HEK293 (cell line): Measurements from ENCODE around the gene ARID4A.

Source experiments
- GLIS2 ChIP-seq: fragments of 450-650 bp; formaldehyde crosslinking; IDR thresholded peaks from 2 replicates; pipeline ENCODE4 v1.5.1; 2016; ENCODE audit warnings: missing biosample characterization, missing genetic modification characterization
- KLF16 ChIP-seq: fragments of 450-650 bp; formaldehyde crosslinking; IDR thresholded peaks from 2 replicates; pipeline ENCODE4 v1.5.1; 2017; ENCODE audit warnings: missing biosample characterization, missing genetic modification characterization
- KLF8 ChIP-seq: fragments of 450-650 bp; formaldehyde crosslinking; IDR thresholded peaks from 2 replicates; pipeline ENCODE4 v1.5.1; 2016; ENCODE audit warnings: missing biosample characterization, missing genetic modification characterization
- MZF1 ChIP-seq: fragments of 450-650 bp; formaldehyde crosslinking; IDR thresholded peaks from 2 replicates; pipeline ENCODE4 v1.5.1; 2017; ENCODE audit warnings: missing biosample characterization, missing genetic modification characterization, borderline replicate concordance
- PBX3 ChIP-seq: sonication (generic); formaldehyde crosslinking; IDR thresholded peaks from 2 replicates; pipeline ENCODE4 v1.8.1; 2022; ENCODE audit warnings: mild to moderate bottlenecking, moderate library complexity, missing genetic modification reagents
- PRDM10 ChIP-seq: fragments of 450-650 bp; formaldehyde crosslinking; IDR thresholded peaks from 2 replicates; pipeline ENCODE4 v1.5.1; 2016; ENCODE audit warnings: missing biosample characterization, missing genetic modification characterization
- REST ChIP-seq: fragments of 450-650 bp; formaldehyde crosslinking; IDR thresholded peaks from 2 replicates; pipeline ENCODE4 v1.5.1; 2016; ENCODE audit warnings: missing biosample characterization, missing genetic modification characterization
- YY1 ChIP-seq: fragments of 450-650 bp; formaldehyde crosslinking; IDR thresholded peaks from 2 replicates; pipeline ENCODE4 v1.5.1; 2018; ENCODE audit warnings: missing biosample characterization, missing genetic modification characterization
- ZBTB11 ChIP-seq: fragments of 450-650 bp; formaldehyde crosslinking; conservative IDR thresholded peaks from 2 replicates; pipeline ENCODE4 v1.5.1; 2016; ENCODE audit warnings: low read depth, missing biosample characterization, missing genetic modification characterization
- ZBTB20 ChIP-seq: fragments of 450-650 bp; formaldehyde crosslinking; IDR thresholded peaks from 2 replicates; pipeline ENCODE4 v1.5.1; 2016; ENCODE audit warnings: missing biosample characterization, missing genetic modification characterization
- ZFHX2 ChIP-seq: fragments of 450-650 bp; formaldehyde crosslinking; conservative IDR thresholded peaks from 2 replicates; pipeline ENCODE4 v1.5.1; 2016; ENCODE audit warnings: missing biosample characterization, missing genetic modification characterization
- ZFP41 ChIP-seq: fragments of 450-650 bp; formaldehyde crosslinking; IDR thresholded peaks from 2 replicates; pipeline ENCODE4 v1.5.1; 2016; ENCODE audit warnings: missing biosample characterization, missing genetic modification characterization, borderline replicate concordance
- ZNF112 ChIP-seq: fragments of 450-650 bp; formaldehyde crosslinking; IDR thresholded peaks from 2 replicates; pipeline ENCODE4 v1.5.0; 2017; ENCODE audit warnings: missing biosample characterization, missing genetic modification characterization
- ZNF362 ChIP-seq: fragments of 450-650 bp; formaldehyde crosslinking; IDR thresholded peaks from 2 replicates; pipeline ENCODE4 v1.5.1; 2016; ENCODE audit warnings: missing biosample characterization, missing genetic modification characterization
- ZNF398 ChIP-seq: fragments of 450-650 bp; formaldehyde crosslinking; IDR thresholded peaks from 2 replicates; pipeline ENCODE4 v1.5.1; 2017; ENCODE audit warnings: missing biosample characterization, missing genetic modification characterization
- ZNF513 ChIP-seq: fragments of 450-650 bp; IDR thresholded peaks from 2 replicates; pipeline ENCODE4 v1.5.1; 2018; ENCODE audit warnings: missing biosample characterization, missing genetic modification characterization
- ZNF629 ChIP-seq: fragments of 450-650 bp; formaldehyde crosslinking; IDR thresholded peaks from 2 replicates; pipeline ENCODE4 v1.5.1; 2017; ENCODE audit warnings: missing biosample characterization, missing genetic modification characterization
- ZNF670 ChIP-seq: fragments of 450-650 bp; formaldehyde crosslinking; IDR thresholded peaks from 2 replicates; pipeline ENCODE4 v1.5.1; 2016; ENCODE audit warnings: missing biosample characterization, missing genetic modification characterization, low read depth
- ZSCAN30 ChIP-seq: fragments of 450-650 bp; IDR thresholded peaks from 2 replicates; pipeline ENCODE4 v1.5.1; 2018; ENCODE audit warnings: missing biosample characterization, mild to moderate bottlenecking, missing genetic modification characterization, moderate library complexity
- ZXDB ChIP-seq: fragments of 450-650 bp; formaldehyde crosslinking; IDR thresholded peaks from 2 replicates; pipeline ENCODE4 v1.5.1; 2016; ENCODE audit warnings: missing biosample characterization, missing genetic modification characterization

The ARID4A gene

GRCh38 chr14:58297762-58298476 lies 436 bp upstream of the ARID4A start (continued):
- TF ChIP-seq KLF8 (tag by site-specific recombination) (peak; percentile 74; the same call in 1 of the 2 replicates), ZNF398 (tag by site-specific recombination) (peak; percentile 85), PBX3 (CRISPR knock-in tag) (no peak), ZNF112 (tag by site-specific recombination) (no peak), MZF1 (tag by site-specific recombination) (0 out of 2 replicates have a peak, but pooled peaks have one; percentile 47), ZFP41 (tag by site-specific recombination) (no peak), ZNF362 (tag by site-specific recombination) (no peak), ZBTB11 (tag by site-specific recombination) (peak; percentile 77; the same call in 1 of the 2 replicates), ZNF670 (tag by site-specific recombination) (no peak), ZSCAN30 (tag by site-specific recombination) (peak; percentile 81), GLIS2 (tag by site-specific recombination) (peak; percentile 37; the same call in 1 of the 2 replicates), ZFHX2 (tag by site-specific recombination) (0 out of 2 replicates have a peak, but pooled peaks have one; percentile 11), ZNF513 (tag by site-specific recombination) (no peak), KLF16 (peak; percentile 76; the same call in 1 of the 2 replicates), PRDM10 (tag by site-specific recombination) (peak; percentile 19; the same call in 1 of the 2 replicates), ZBTB20 (peak; percentile 35; the same call in 1 of the 2 replicates), YY1 (tag by site-specific recombination) (peak; percentile 91), ZNF629 (tag by site-specific recombination) (peak; percentile 64), ZXDB (tag by site-specific recombination) (peak; percentile 97), REST (tag by site-specific recombination) (no peak)
